CD14-positive monocyte (primary cell): Measurements from ENCODE around the gene CEACAM16. TPM values are rescaled to one million over a fixed set of nuclear protein-coding genes. Genes with fewer than 3 reads are reported as not detected.

Source experiments
- DNase-seq, 3 donors: peaks; one replicate each; pipeline ENCODE4 v3.0.0-alpha.2; 2011 to 2022
- H2AFZ ChIP-seq: 2 replicates; pipeline ENCODE4 v1.6.0; 2012; ENCODE audit warnings: mild to moderate bottlenecking, low read depth, low read length, inconsistent platforms; ENCODE audit not compliant: insufficient read depth, poor library complexity, severe bottlenecking
- H3K27ac ChIP-seq, 2 donors: 1 replicate in 1 of 2; 2 replicates in 1 of 2; pipeline ENCODE4 v1.5.1; 2012 to 2013; ENCODE audit warnings: low read length in 2 of 2, control low read depth in 1 of 2, inconsistent platforms in 1 of 2, low read depth in 1 of 2, mild to moderate bottlenecking in 1 of 2
- H3K27me3 ChIP-seq, 2 donors: one replicate each; pipeline versions ENCODE4 v1.6.0 to v1.6.1; 2011 to 2013; ENCODE audit warnings: low read length in 2 of 2; ENCODE audit not compliant: control insufficient read depth in 2 of 2, insufficient read depth in 2 of 2
- H3K36me3 ChIP-seq, 2 donors: replicated peaks in 1 of 2; 1 replicate in 1 of 2; 2 replicates in 1 of 2; pipeline versions ENCODE4 v1.5.1 to v1.6.1; 2012 to 2013; ENCODE audit warnings: low read length in 2 of 2, control low read depth in 1 of 2, inconsistent platforms in 1 of 2, mild to moderate bottlenecking in 1 of 2; ENCODE audit not compliant: insufficient read depth in 2 of 2, control insufficient read depth in 1 of 2
- H3K4me1 ChIP-seq, 2 donors: 1 replicate in 1 of 2; 2 replicates in 1 of 2; pipeline versions ENCODE4 v1.5.1 to v1.6.1; 2012 to 2013; ENCODE audit warnings: low read length in 2 of 2, control low read depth in 1 of 2, inconsistent platforms in 1 of 2, mild to moderate bottlenecking in 1 of 2, moderate library complexity in 1 of 2; ENCODE audit not compliant: insufficient read depth in 2 of 2, control insufficient read depth in 1 of 2
- H3K4me2 ChIP-seq: replicated peaks from 2 replicates; pipeline ENCODE3; 2012; ENCODE audit warnings: low read length, moderate library complexity, mild to moderate bottlenecking; ENCODE audit not compliant: poor library complexity, severe bottlenecking; ENCODE audit errors: extremely low read depth
- H3K4me3 ChIP-seq, 3 experiments: fragments of 200-600 bp in 1 of 3; sonication (generic) in 1 of 3; replicated peaks in 1 of 3; 1 replicate in 2 of 3; 2 replicates in 1 of 3; pipeline ENCODE4 v1.5.1; 2011 to 2013; ENCODE audit warnings: low read length in 3 of 3, mild to moderate bottlenecking in 3 of 3, control low read depth in 2 of 3, low read depth in 2 of 3, inconsistent platforms in 1 of 3, moderate library complexity in 1 of 3
- H3K79me2 ChIP-seq: 2 replicates; pipeline ENCODE4 v1.6.0; 2012; ENCODE audit warnings: mild to moderate bottlenecking, control low read depth, inconsistent platforms, low read length, moderate library complexity; ENCODE audit not compliant: insufficient read depth
- H3K9ac ChIP-seq: 2 replicates; pipeline ENCODE4 v1.6.0; 2017; ENCODE audit warnings: low read length, mild to moderate bottlenecking; ENCODE audit not compliant: insufficient read depth, poor library complexity, severe bottlenecking
- H3K9me3 ChIP-seq, 2 donors: replicated peaks in 1 of 2; 1 replicate in 1 of 2; 2 replicates in 1 of 2; pipeline versions ENCODE4 v1.5.1 to v1.6.1; 2012 to 2013; ENCODE audit warnings: low read length in 2 of 2, control low read depth in 1 of 2; ENCODE audit not compliant: control insufficient read depth in 1 of 2, insufficient read depth in 1 of 2
- H4K20me1 ChIP-seq: 2 replicates; pipeline ENCODE4 v1.6.0; 2012; ENCODE audit warnings: mild to moderate bottlenecking, low read length, control low read depth, moderate library complexity; ENCODE audit not compliant: insufficient read depth
- H3K27ac Mint-ChIP-seq, 7 donors: one replicate each; pipeline ENCODE4 v1.8.0; 2020; ENCODE audit warnings: mild to moderate bottlenecking in 7 of 7, mixed read lengths in 7 of 7, moderate library complexity in 6 of 7, inconsistent platforms in 2 of 7
- H3K27me3 Mint-ChIP-seq, 3 donors: one replicate each; pipeline ENCODE4 v1.8.0; 2021 to 2022; ENCODE audit warnings: low read depth in 3 of 3, mild to moderate bottlenecking in 3 of 3, mixed read lengths in 3 of 3, moderate library complexity in 3 of 3, inconsistent platforms in 1 of 3
- H3K36me3 Mint-ChIP-seq, 2 donors: one replicate each; pipeline ENCODE4 v1.8.0; 2020; ENCODE audit warnings: mixed read lengths in 2 of 2, inconsistent platforms in 1 of 2, mild to moderate bottlenecking in 1 of 2
- H3K4me1 Mint-ChIP-seq: one replicate; pipeline ENCODE4 v1.8.0; 2020; ENCODE audit warnings: mild to moderate bottlenecking, mixed read lengths
- H3K4me3 Mint-ChIP-seq, 2 donors: one replicate each; pipeline ENCODE4 v1.8.0; 2020; ENCODE audit warnings: mild to moderate bottlenecking in 2 of 2, mixed read lengths in 2 of 2, moderate library complexity in 1 of 2
- H3K9me3 Mint-ChIP-seq, 7 donors: one replicate each; pipeline ENCODE4 v1.8.0; 2020 to 2022; ENCODE audit warnings: mixed read lengths in 7 of 7, mild to moderate bottlenecking in 6 of 7, moderate library complexity in 6 of 7, inconsistent platforms in 2 of 7
- WGBS: methylation state at CpG from one replicate; pipeline ENCODE4 v1.1.5; 2013; ENCODE audit warnings: missing lambda C conversion rate; ENCODE audit not compliant: insufficient coverage; 5-methylcytosine and 5-hydroxymethylcytosine counted together
- intact Hi-C, 2 donors: fragments of 100-400 bp; cut with micrococcal nuclease; formaldehyde crosslinking; loops; one replicate each; pipeline versions ENCODE4 v1.15.0 to v1.15.1; 2023
- polyA plus RNA-seq, 3 donors: library from polyadenylated mRNA; depleted of rRNA in 1 of 3; unstranded in 2 of 3; stranded (reverse) in 1 of 3; fragments of 300-500 nt in 2 of 3; fragments of >200 nt in 1 of 3; fragmentation: Illumina TruSeq in 2 of 3; gene quantifications; 1 replicate in 2 of 3; 2 replicates in 1 of 3; pipeline ENCODE4 v1.2.3, GENCODE V29; 2012 to 2021
- TF ChIP-seq, protein P1 (sequence below): fragments of 200-600 bp; IDR thresholded peaks from one replicate; pipeline ENCODE4 v1.8.0; 2022; ENCODE audit warnings: antibody characterized with exemption, mild to moderate bottlenecking

The CEACAM16 gene
- polyA plus RNA-seq, 3 donors: not detected

DNA sequence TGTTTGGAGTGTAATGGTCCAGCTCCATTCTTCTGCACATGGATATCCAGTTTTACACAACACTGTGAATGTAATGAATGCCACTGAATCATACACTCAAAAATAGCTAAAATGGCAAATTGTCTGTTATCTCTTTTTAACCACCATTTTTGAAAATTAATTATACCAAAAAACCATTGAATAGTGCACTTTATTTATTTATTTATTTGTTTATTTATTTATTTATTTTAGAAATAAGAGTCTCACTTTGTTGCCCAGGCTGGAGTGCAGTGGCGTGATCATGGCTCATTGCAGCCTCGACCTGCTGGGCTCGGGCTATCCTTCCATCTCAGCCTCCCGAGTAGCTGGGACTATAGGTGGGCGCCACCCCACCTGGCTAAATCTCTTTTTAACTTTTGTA, 35.0 kb upstream of the CEACAM16 start:
- Mint-ChIP-seq H3K4me3 (no peak overlapping the region), H3K36me3 (peaks cover 34 to 41% of the 10 kb centered on the region in 2 donors), H3K4me1 (no peaks in the 10 kb centered on the region), H3K9me3 (no peaks in the 10 kb centered on the region), H3K27me3 (peaks cover 0 to 4% (median 3%) of the 10 kb centered on the region in 3 donors), H3K27ac (no peak overlapping the region)
- Histone ChIP-seq H3K4me3 (no peak overlapping the region), H2AFZ (no peak overlapping the region), H3K9me3 (no peaks in the 10 kb centered on the region), H4K20me1 (no peaks in the 10 kb centered on the region), H3K4me1 (no peaks in the 10 kb centered on the region), H3K9ac (no peak overlapping the region), H3K4me2 (no peak overlapping the region), H3K36me3 (peaks cover 31 to 49% of the 10 kb centered on the region in 2 donors), H3K27ac (no peak overlapping the region), H3K79me2 (no peaks in the 10 kb centered on the region), H3K27me3 (no peaks in the 10 kb centered on the region)
- TF ChIP-seq, protein P1, sequence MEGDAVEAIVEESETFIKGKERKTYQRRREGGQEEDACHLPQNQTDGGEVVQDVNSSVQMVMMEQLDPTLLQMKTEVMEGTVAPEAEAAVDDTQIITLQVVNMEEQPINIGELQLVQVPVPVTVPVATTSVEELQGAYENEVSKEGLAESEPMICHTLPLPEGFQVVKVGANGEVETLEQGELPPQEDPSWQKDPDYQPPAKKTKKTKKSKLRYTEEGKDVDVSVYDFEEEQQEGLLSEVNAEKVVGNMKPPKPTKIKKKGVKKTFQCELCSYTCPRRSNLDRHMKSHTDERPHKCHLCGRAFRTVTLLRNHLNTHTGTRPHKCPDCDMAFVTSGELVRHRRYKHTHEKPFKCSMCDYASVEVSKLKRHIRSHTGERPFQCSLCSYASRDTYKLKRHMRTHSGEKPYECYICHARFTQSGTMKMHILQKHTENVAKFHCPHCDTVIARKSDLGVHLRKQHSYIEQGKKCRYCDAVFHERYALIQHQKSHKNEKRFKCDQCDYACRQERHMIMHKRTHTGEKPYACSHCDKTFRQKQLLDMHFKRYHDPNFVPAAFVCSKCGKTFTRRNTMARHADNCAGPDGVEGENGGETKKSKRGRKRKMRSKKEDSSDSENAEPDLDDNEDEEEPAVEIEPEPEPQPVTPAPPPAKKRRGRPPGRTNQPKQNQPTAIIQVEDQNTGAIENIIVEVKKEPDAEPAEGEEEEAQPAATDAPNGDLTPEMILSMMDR: no peak
- 98% methylated on average over 5 of the region's 5 CpGs for WGBS
- no peak for DNase-seq
- intact Hi-C loops: no loop called here

DNA sequence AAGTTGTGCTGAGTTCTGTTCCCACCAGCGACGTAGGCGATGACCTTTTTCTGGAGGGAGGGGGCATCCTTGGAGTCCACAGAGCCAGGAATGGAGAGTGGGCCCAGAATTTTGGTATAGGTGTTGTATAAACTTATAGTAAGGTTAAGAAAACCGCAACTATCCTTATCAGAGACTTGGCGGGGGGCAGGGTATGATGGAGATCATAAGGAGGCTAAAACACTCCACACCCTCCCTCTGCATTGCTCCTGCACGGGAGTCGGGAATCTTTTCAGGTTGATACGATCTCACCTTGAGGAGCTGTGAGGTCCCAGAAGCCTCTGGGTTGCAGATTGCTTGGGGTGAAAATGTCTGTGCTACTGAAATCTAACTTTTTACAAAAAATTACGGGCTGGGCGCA, 34.0 kb upstream of the CEACAM16 start:
- TF ChIP-seq, protein P1: no peak
- Histone ChIP-seq H4K20me1 (no peaks in the 10 kb centered on the region), H2AFZ (no peak overlapping the region), H3K4me1 (no peaks in the 10 kb centered on the region), H3K9ac (no peak overlapping the region), H3K36me3 (peaks cover 21 to 39% of the 10 kb centered on the region in 2 donors), H3K79me2 (no peaks in the 10 kb centered on the region), H3K4me2 (no peak overlapping the region), H3K27me3 (no peaks in the 10 kb centered on the region), H3K27ac (no peak overlapping the region), H3K9me3 (no peaks in the 10 kb centered on the region), H3K4me3 (no peak overlapping the region)
- intact Hi-C loops: no loop called here
- H3K27ac Mint-ChIP-seq: no peak overlapping the region
- no peak overlapping the region for H3K4me3 Mint-ChIP-seq
- H3K4me1 Mint-ChIP-seq: no peaks in the 10 kb centered on the region
- H3K36me3 Mint-ChIP-seq: peaks cover 26 to 32% of the 10 kb centered on the region in 2 donors
- H3K27me3 Mint-ChIP-seq: peaks cover 2 to 4% (median 3%) of the 10 kb centered on the region in 3 donors
- no peaks in the 10 kb centered on the region for H3K9me3 Mint-ChIP-seq
- 100% methylated on average over 3 of the region's 10 CpGs for WGBS
- no peak for DNase-seq
